Sigmoid colon (tissue), 4 donors: ENCODE data around the gene GDF2.

Experiments used
- EP300 ChIP-seq, 4 donors: sonication (generic); formaldehyde crosslinking; IDR thresholded peaks; one replicate each; pipeline ENCODE4 v1.6.1; 2017; ENCODE audit warnings: antibody characterized with exemption in 4 of 4
- POLR2A ChIP-seq, 2 donors: fragments of 450-650 bp; IDR thresholded peaks; one replicate each; pipeline ENCODE4 v1.6.1; 2016; ENCODE audit warnings: antibody characterized with exemption in 2 of 2, mild to moderate bottlenecking in 2 of 2, moderate library complexity in 2 of 2
- POLR2AphosphoS5 ChIP-seq, 4 donors: sonication (generic); formaldehyde crosslinking; IDR thresholded peaks; one replicate each; pipeline ENCODE4 v1.6.1; 2017; ENCODE audit warnings: antibody characterized with exemption in 4 of 4
- TF ChIP-seq, protein P1 (sequence below), 4 experiments: fragments of 450-650 bp in 3 of 4; fragments of 200-600 bp in 1 of 4; IDR thresholded peaks; one replicate each; pipeline ENCODE4 v1.5.1; 2016 to 2019; ENCODE audit warnings: antibody characterized with exemption in 4 of 4, mild to moderate bottlenecking in 3 of 4, moderate library complexity in 2 of 4

GRCh38 chr10:47349941-47350371 lies 27.7 kb downstream of the GDF2 start:
- TF ChIP-seq, protein P1, sequence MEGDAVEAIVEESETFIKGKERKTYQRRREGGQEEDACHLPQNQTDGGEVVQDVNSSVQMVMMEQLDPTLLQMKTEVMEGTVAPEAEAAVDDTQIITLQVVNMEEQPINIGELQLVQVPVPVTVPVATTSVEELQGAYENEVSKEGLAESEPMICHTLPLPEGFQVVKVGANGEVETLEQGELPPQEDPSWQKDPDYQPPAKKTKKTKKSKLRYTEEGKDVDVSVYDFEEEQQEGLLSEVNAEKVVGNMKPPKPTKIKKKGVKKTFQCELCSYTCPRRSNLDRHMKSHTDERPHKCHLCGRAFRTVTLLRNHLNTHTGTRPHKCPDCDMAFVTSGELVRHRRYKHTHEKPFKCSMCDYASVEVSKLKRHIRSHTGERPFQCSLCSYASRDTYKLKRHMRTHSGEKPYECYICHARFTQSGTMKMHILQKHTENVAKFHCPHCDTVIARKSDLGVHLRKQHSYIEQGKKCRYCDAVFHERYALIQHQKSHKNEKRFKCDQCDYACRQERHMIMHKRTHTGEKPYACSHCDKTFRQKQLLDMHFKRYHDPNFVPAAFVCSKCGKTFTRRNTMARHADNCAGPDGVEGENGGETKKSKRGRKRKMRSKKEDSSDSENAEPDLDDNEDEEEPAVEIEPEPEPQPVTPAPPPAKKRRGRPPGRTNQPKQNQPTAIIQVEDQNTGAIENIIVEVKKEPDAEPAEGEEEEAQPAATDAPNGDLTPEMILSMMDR (IDR thresholded peaks at IDR 0.05): no peak
- TF ChIP-seq POLR2A (IDR thresholded peaks at IDR 0.05): no peak
- no peak for TF ChIP-seq POLR2AphosphoS5 (IDR thresholded peaks at IDR 0.05)
- no peak for TF ChIP-seq EP300 (IDR thresholded peaks at IDR 0.05)
